Caco-2 (cell line): ENCODE results near the gene MAPK8IP3. TPM values are rescaled to one million over a fixed set of nuclear protein-coding genes. Genes with fewer than 3 reads are reported as not detected.
A peak's percentile ranks its signal among the peaks of the same experiment; 100 is the strongest.

ENCODE experiments used
- BruUV-seq: library from RNA; stranded (reverse); fragments of 400-500 nt; replicated peaks from 2 replicates; lab custom pipeline; 2021; lab: Mats Ljungman, UMichigan
- CTCF ChIA-PET: fragments of 300-600 bp; sonication (Branson Sonifier 250); formaldehyde crosslinking; loops from one replicate; lab custom pipeline; 2022; ENCODE audit warnings: antibody characterized with exemption; lab: Charles Lee
- POLR2A ChIA-PET: fragments of 300-600 bp; sonication (Branson Sonifier 250); formaldehyde crosslinking; loops from one replicate; lab custom pipeline; 2022; ENCODE audit warnings: antibody characterized with exemption; lab: Charles Lee
- DNase-seq, 2 experiments: peaks; one replicate each; pipeline versions ENCODE4 v3.0.0 to v3.0.0-alpha.2; 2020 to 2022
- H3K27me3 ChIP-seq: replicated peaks from 2 replicates; pipeline ENCODE4 v1.6.0; 2011; ENCODE audit warnings: low read length; ENCODE audit not compliant: control insufficient read depth, insufficient read depth
- H3K36me3 ChIP-seq: 2 replicates; pipeline ENCODE4 v1.5.1; 2011; ENCODE audit warnings: low read length; ENCODE audit not compliant: control insufficient read depth, insufficient read depth
- H3K4me1 ChIP-seq: fragments of 250-450 bp; sonication (Bioruptor Pico); 2 replicates; pipeline ENCODE4 v1.5.1; 2020; ENCODE audit warnings: mild to moderate bottlenecking
- H3K4me3 ChIP-seq: 2 replicates; pipeline ENCODE4 v1.5.1; 2011; ENCODE audit warnings: low read depth, mild to moderate bottlenecking, control low read depth, low read length
- H3K9me3 ChIP-seq: fragments of 250-450 bp; sonication (Bioruptor Pico); 2 replicates; pipeline ENCODE4 v1.5.1; 2020; ENCODE audit warnings: mild to moderate bottlenecking, moderate library complexity
- H3K27ac Mint-ChIP-seq: one replicate; pipeline ENCODE4 v1.8.0; 2022; ENCODE audit warnings: mixed read lengths; ENCODE audit not compliant: unreplicated experiment
- H3K27me3 Mint-ChIP-seq: one replicate; pipeline ENCODE4 v1.8.0; 2022; ENCODE audit warnings: mixed read lengths; ENCODE audit not compliant: insufficient read depth, unreplicated experiment
- H3K36me3 Mint-ChIP-seq: one replicate; pipeline ENCODE4 v1.8.0; 2022; ENCODE audit warnings: mild to moderate bottlenecking, mixed read lengths; ENCODE audit not compliant: insufficient read depth, unreplicated experiment
- H3K4me1 Mint-ChIP-seq: one replicate; pipeline ENCODE4 v1.8.0; 2022; ENCODE audit warnings: low read depth, mixed read lengths; ENCODE audit not compliant: unreplicated experiment
- H3K4me3 Mint-ChIP-seq: one replicate; pipeline ENCODE4 v1.8.0; 2022; ENCODE audit warnings: mild to moderate bottlenecking, moderate library complexity, mixed read lengths; ENCODE audit not compliant: unreplicated experiment
- H3K9me3 Mint-ChIP-seq: one replicate; pipeline ENCODE4 v1.8.0; 2022; ENCODE audit warnings: mixed read lengths; ENCODE audit not compliant: unreplicated experiment
- intact Hi-C: fragments of 100-400 bp; cut with micrococcal nuclease; formaldehyde crosslinking; loops from one replicate; pipeline ENCODE4 v1.10.0; 2022; ENCODE audit not compliant: unreplicated experiment
- total RNA-seq: library from RNA; stranded (reverse); gene quantifications from 2 replicates; pipeline ENCODE4 v1.2.3, GENCODE V29; 2022
- TF ChIP-seq, protein P1 (sequence below), 2 experiments: fragments of 200-600 bp in 1 of 2; IDR thresholded peaks; 1 replicate in 1 of 2; 2 replicates in 1 of 2; pipeline versions ENCODE4 v1.5.1 to v1.8.0; 2011 to 2022; ENCODE audit warnings: antibody characterized with exemption in 1 of 2, control low read depth in 1 of 2, inconsistent platforms in 1 of 2, low read depth in 1 of 2, low read length in 1 of 2, mild to moderate bottlenecking in 1 of 2, moderate library complexity in 1 of 2; ENCODE audit not compliant: insufficient read depth in 1 of 2, severe bottlenecking in 1 of 2, unreplicated experiment in 1 of 2

MAPK8IP3 gene
- total RNA-seq, 1 experiment from 2014 or later = 60.5 TPM

DNA sequence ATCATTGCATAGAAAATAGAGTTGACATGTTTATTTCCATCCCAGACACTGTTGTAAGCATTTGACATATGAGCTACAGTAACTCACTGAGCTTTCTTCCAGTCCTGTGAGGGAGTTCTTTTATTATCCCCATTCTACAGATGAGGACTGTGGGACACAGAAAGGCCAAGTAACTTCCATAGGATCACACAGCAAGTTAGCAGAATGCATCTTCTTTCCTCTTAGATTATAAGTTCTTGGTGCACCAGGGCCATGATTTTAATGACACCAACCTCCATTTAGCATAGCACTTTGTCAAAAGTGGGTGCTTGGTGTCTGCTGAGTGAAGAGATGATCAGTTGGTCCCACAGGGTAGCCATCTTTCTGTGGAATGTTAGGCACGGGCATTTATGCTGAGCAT lies 15.2 kb upstream of the MAPK8IP3 start:
- intact Hi-C loops = no loop called here
- Histone ChIP-seq H3K4me3 (no peak overlapping the region), H3K27me3 (no peaks in the 10 kb centered on the region), H3K36me3 (peaks cover 3% of the 10 kb centered on the region), H3K9me3 (no peaks in the 10 kb centered on the region), H3K4me1 (peaks cover 29% of the 10 kb centered on the region)
- H3K36me3 Mint-ChIP-seq = peaks cover 96% of the 10 kb centered on the region
- H3K27ac Mint-ChIP-seq = peak overlapping the region; percentile 97
- POLR2A ChIA-PET = interaction anchor here (1.2 kb wide), 1 partner anchor 13 kb away, joined by 8 read pairs; the partner anchor contains the start of gene JPT2
- TF ChIP-seq, protein P1, sequence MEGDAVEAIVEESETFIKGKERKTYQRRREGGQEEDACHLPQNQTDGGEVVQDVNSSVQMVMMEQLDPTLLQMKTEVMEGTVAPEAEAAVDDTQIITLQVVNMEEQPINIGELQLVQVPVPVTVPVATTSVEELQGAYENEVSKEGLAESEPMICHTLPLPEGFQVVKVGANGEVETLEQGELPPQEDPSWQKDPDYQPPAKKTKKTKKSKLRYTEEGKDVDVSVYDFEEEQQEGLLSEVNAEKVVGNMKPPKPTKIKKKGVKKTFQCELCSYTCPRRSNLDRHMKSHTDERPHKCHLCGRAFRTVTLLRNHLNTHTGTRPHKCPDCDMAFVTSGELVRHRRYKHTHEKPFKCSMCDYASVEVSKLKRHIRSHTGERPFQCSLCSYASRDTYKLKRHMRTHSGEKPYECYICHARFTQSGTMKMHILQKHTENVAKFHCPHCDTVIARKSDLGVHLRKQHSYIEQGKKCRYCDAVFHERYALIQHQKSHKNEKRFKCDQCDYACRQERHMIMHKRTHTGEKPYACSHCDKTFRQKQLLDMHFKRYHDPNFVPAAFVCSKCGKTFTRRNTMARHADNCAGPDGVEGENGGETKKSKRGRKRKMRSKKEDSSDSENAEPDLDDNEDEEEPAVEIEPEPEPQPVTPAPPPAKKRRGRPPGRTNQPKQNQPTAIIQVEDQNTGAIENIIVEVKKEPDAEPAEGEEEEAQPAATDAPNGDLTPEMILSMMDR (IDR thresholded peaks at IDR 0.05; ENCODE audit: insufficient read depth in 1 of 2, low read depth in 1 of 2, low read length in 1 of 2, severe bottlenecking in 1 of 2, unreplicated experiment in 1 of 2) = no peak
- CTCF ChIA-PET = interaction anchor here (0.6 to 1.3 kb wide), 3 partner anchors 15 to 833 kb away, joined by 3 to 6 read pairs (median 4); partner anchors contain the start of gene MAPK8IP3
- no peak for DNase-seq
- H3K27me3 Mint-ChIP-seq = no peaks in the 10 kb centered on the region
- H3K9me3 Mint-ChIP-seq = no peaks in the 10 kb centered on the region
- no peak overlapping the region for H3K4me3 Mint-ChIP-seq
- H3K4me1 Mint-ChIP-seq = peaks cover 26% of the 10 kb centered on the region
- no TSS peak for BruUV-seq

DNA sequence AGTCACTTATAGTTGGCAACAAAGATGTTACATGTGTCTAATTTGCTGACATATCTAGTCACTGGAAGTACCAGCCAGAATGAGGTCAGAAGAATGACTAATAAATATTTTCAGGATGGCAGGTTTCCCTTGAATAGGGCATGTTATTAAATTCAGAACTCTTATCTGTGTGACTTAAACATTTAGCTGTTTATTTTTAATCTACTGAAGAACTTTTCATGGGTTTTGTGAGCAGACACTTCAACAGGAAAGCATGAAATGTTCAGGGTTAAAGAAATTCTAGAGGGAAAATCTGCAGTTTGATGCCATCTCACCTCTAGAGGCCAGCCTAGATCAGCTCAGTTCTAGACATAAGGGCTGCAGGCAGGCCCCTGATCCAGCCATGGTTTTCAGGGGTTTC lies 14.7 kb upstream of the MAPK8IP3 start:
- peaks cover 3% of the 10 kb centered on the region for H3K36me3 ChIP-seq
- H3K27me3 ChIP-seq = no peaks in the 10 kb centered on the region
- H3K4me3 ChIP-seq = no peak overlapping the region
- ChIA-PET POLR2A (interaction anchor here (1.2 kb wide), 1 partner anchor 13 kb away, joined by 8 read pairs; the partner anchor contains the start of gene JPT2), CTCF (interaction anchor here (0.7 to 1.3 kb wide), 2 partner anchors 15 to 833 kb away, joined by 3 to 6 read pairs; partner anchors contain the start of gene MAPK8IP3)
- DNase-seq = no peak
- Mint-ChIP-seq H3K36me3 (peaks cover 96% of the 10 kb centered on the region), H3K4me3 (no peak overlapping the region), H3K9me3 (no peaks in the 10 kb centered on the region), H3K27ac (no peak overlapping the region), H3K27me3 (no peaks in the 10 kb centered on the region), H3K4me1 (peaks cover 26% of the 10 kb centered on the region)
- TF ChIP-seq, protein P1 (IDR thresholded peaks at IDR 0.05; ENCODE audit: insufficient read depth in 1 of 2, low read depth in 1 of 2, low read length in 1 of 2, severe bottlenecking in 1 of 2, unreplicated experiment in 1 of 2) = no peak
- BruUV-seq = no TSS peak
- no peaks in the 10 kb centered on the region for H3K9me3 ChIP-seq
- H3K4me1 ChIP-seq = peaks cover 29% of the 10 kb centered on the region
- intact Hi-C loops = no loop called here

DNA sequence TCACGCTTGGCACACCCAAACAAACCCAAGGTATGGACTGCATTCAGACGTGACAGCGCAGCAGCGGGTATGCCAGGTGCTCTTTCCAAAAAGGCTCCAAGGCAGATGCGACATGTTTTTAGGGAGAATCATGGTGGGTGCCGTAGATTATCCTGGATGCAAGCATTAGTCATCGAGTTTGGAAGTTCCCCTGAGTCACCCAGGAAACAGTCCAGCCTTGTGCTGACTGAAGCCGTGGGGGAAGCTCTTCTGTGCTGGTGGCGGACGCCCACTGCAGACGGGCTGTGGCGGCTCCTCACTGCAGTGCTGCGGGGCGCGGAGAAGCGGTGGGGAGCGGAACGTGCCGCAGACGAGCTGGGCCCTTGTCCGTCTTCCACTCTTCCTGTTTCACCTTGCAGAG lies 14.0 kb upstream of the MAPK8IP3 start:
- Histone ChIP-seq H3K4me3 (no peak overlapping the region), H3K36me3 (peaks cover 1% of the 10 kb centered on the region), H3K27me3 (no peaks in the 10 kb centered on the region), H3K9me3 (no peaks in the 10 kb centered on the region), H3K4me1 (peaks cover 29% of the 10 kb centered on the region)
- no peak for DNase-seq
- BruUV-seq = no TSS peak
- TF ChIP-seq, protein P1 (IDR thresholded peaks at IDR 0.05; ENCODE audit: insufficient read depth in 1 of 2, low read depth in 1 of 2, low read length in 1 of 2, severe bottlenecking in 1 of 2, unreplicated experiment in 1 of 2) = no peak
- intact Hi-C loops = no loop called here
- peaks cover 26% of the 10 kb centered on the region for H3K4me1 Mint-ChIP-seq
- no peaks in the 10 kb centered on the region for H3K27me3 Mint-ChIP-seq
- ChIA-PET POLR2A (interaction anchor here (1.2 kb wide), 1 partner anchor 14 kb away, joined by 8 read pairs; the partner anchor contains the start of gene JPT2), CTCF (interaction anchor here (1.3 kb wide), 1 partner anchor 14 kb away, joined by 6 read pairs; the partner anchor contains the start of gene MAPK8IP3)
- no peak overlapping the region for H3K4me3 Mint-ChIP-seq
- no peak overlapping the region for H3K27ac Mint-ChIP-seq
- H3K36me3 Mint-ChIP-seq = peaks cover 96% of the 10 kb centered on the region
- H3K9me3 Mint-ChIP-seq = no peaks in the 10 kb centered on the region
